Rectal smooth muscle tissue (tissue), 1 donor: ENCODE measurements around the gene SHISAL1.

Experiments
- H3K27ac ChIP-seq: one replicate; pipeline ENCODE4 v1.7.0; 2013; ENCODE audit warnings: low read depth, low read length, inconsistent platforms
- H3K27me3 ChIP-seq: one replicate; pipeline ENCODE4 v1.7.0; 2013; ENCODE audit warnings: low read length; ENCODE audit not compliant: control insufficient read depth, insufficient read depth
- H3K36me3 ChIP-seq: one replicate; pipeline ENCODE4 v1.7.0; 2013; ENCODE audit warnings: low read length; ENCODE audit not compliant: control insufficient read depth, insufficient read depth
- H3K4me1 ChIP-seq: one replicate; pipeline ENCODE4 v1.7.0; 2013; ENCODE audit warnings: low read length; ENCODE audit not compliant: control insufficient read depth, insufficient read depth
- H3K4me3 ChIP-seq: one replicate; pipeline ENCODE4 v1.7.0; 2013; ENCODE audit warnings: low read length
- H3K9ac ChIP-seq: one replicate; pipeline ENCODE4 v1.7.0; 2013; ENCODE audit warnings: low read length

Gene SHISAL1

DNA sequence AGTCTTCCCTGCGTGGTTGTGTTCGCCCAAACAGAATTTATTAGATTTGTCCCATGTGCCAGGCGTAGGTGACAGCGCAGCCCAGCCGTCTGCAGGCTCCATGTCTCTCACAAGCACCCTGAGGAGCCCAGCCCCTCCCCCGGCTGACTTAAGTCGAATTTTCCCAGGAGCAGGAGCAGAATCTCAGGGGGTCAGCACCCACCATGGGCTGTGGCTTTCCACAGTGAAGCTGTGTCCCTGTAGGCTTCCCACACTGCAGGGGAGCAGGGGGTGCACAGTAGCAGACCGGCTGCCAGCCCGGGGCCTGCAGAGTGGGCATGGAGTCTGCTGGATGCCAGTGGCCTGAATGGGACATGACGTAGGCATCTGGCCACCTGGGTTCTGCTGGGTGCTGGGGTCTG, 116.0 kb downstream of the SHISAL1 start:
- H3K36me3 ChIP-seq, result no peaks in the 10 kb centered on the region
- no peak overlapping the region for H3K4me3 ChIP-seq
- no peaks in the 10 kb centered on the region for H3K27me3 ChIP-seq
- H3K9ac ChIP-seq, result no peak overlapping the region
- no peaks in the 10 kb centered on the region for H3K4me1 ChIP-seq
- no peak overlapping the region for H3K27ac ChIP-seq

GRCh38 chr22:44196241-44196640, 116.5 kb downstream of the SHISAL1 start:
- H3K4me3 ChIP-seq, result no peak overlapping the region
- no peaks in the 10 kb centered on the region for H3K27me3 ChIP-seq
- no peaks in the 10 kb centered on the region for H3K4me1 ChIP-seq
- no peak overlapping the region for H3K27ac ChIP-seq
- no peak overlapping the region for H3K9ac ChIP-seq
- no peaks in the 10 kb centered on the region for H3K36me3 ChIP-seq

- H3K4me3 ChIP-seq, result no peak overlapping the region
- no peak overlapping the region for H3K9ac ChIP-seq
- H3K27me3 ChIP-seq, result no peaks in the 10 kb centered on the region
- no peaks in the 10 kb centered on the region for H3K4me1 ChIP-seq
- no peaks in the 10 kb centered on the region for H3K36me3 ChIP-seq
- H3K27ac ChIP-seq, result no peak overlapping the region
These were observed 117.4 kb downstream of the SHISAL1 start for GRCh38 chr22:44195189-44195871.

- Histone ChIP-seq H3K27me3 (no peaks in the 10 kb centered on the region), H3K4me1 (no peaks in the 10 kb centered on the region), H3K27ac (no peak overlapping the region), H3K4me3 (no peak overlapping the region), H3K36me3 (no peaks in the 10 kb centered on the region), H3K9ac (no peak overlapping the region)
These were observed 118.2 kb downstream of the SHISAL1 start for GRCh38 chr22:44194569-44194968.
